ENCODE results near the gene MAL. TPM values are rescaled to one million over a fixed set of nuclear protein-coding genes. Genes with fewer than 3 reads are reported as not detected.

MAL gene
- total RNA-seq, 1 experiment from 2014 or later: 1.6 TPM

DNA sequence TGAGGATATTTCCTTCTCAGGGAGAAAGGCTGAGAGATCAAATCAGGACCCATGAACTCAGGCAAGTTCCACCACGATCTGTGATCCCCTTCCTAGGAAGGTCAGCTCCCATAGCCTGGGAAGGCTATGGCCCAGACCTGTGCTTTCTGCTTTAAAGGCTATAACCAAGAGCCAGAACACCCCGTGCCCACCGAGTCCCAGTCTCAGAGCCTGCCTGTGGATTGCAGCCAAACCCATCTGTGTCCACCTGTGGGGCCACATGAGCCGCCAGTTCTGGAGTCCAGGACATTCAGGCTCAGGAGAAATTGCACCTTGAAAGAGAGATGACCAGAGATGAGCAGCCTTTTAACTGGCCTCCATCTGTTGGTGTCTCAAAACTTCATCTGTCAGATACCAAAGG is 46.9 kb downstream of the MAL start:
- Histone ChIP-seq H3K79me2 (ENCODE audit: low read length) (no peaks in the 10 kb centered on the region), H2AFZ (ENCODE audit: low read length) (no peak overlapping the region), H3F3A (ENCODE audit: low read length, unreplicated experiment) (no peaks in the 10 kb centered on the region), H3K9me2 (replicated peaks; ENCODE audit: low read length) (no peaks in the 10 kb centered on the region), H3K27me3 (ENCODE audit: low read length) (no peaks in the 10 kb centered on the region), H3K27ac (ENCODE audit: low read length) (no peak overlapping the region), H3K9ac (ENCODE audit: low read length) (no peak overlapping the region), H3K4me2 (ENCODE audit: low read length) (no peak overlapping the region), H3K4me1 (ENCODE audit: insufficient read depth, low read length) (peaks cover 9% of the 10 kb centered on the region; the same call in 1 of the 2 replicates), H3K36me3 (ENCODE audit: low read depth, low read length) (no peaks in the 10 kb centered on the region), H4K20me1 (ENCODE audit: low read length) (no peaks in the 10 kb centered on the region), H3K9me3 (ENCODE audit: low read length) (no peaks in the 10 kb centered on the region), H3K4me3 (ENCODE audit: low read length) (no peak overlapping the region)
- BruUV-seq (replicated peaks): no TSS peak
- CTCF ChIA-PET: no interaction called here
- intact Hi-C loops (cut with micrococcal nuclease): no loop called here
- no peak for ATAC-seq
- TF ChIP-seq, protein P1, sequence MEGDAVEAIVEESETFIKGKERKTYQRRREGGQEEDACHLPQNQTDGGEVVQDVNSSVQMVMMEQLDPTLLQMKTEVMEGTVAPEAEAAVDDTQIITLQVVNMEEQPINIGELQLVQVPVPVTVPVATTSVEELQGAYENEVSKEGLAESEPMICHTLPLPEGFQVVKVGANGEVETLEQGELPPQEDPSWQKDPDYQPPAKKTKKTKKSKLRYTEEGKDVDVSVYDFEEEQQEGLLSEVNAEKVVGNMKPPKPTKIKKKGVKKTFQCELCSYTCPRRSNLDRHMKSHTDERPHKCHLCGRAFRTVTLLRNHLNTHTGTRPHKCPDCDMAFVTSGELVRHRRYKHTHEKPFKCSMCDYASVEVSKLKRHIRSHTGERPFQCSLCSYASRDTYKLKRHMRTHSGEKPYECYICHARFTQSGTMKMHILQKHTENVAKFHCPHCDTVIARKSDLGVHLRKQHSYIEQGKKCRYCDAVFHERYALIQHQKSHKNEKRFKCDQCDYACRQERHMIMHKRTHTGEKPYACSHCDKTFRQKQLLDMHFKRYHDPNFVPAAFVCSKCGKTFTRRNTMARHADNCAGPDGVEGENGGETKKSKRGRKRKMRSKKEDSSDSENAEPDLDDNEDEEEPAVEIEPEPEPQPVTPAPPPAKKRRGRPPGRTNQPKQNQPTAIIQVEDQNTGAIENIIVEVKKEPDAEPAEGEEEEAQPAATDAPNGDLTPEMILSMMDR (conservative IDR thresholded peaks at IDR 0.05; ENCODE audit: low read depth, low read length): no peak
- TF ChIP-seq EZH2 (IDR thresholded peaks at IDR 0.05; ENCODE audit: low read length, unreplicated experiment) (no peak), EZH2phosphoT487 (IDR thresholded peaks at IDR 0.05; ENCODE audit: borderline replicate concordance, low read length) (no peak)
- POLR2A ChIA-PET (ENCODE audit: unreplicated experiment): no interaction called here
- no peak for DNase-seq

DNA sequence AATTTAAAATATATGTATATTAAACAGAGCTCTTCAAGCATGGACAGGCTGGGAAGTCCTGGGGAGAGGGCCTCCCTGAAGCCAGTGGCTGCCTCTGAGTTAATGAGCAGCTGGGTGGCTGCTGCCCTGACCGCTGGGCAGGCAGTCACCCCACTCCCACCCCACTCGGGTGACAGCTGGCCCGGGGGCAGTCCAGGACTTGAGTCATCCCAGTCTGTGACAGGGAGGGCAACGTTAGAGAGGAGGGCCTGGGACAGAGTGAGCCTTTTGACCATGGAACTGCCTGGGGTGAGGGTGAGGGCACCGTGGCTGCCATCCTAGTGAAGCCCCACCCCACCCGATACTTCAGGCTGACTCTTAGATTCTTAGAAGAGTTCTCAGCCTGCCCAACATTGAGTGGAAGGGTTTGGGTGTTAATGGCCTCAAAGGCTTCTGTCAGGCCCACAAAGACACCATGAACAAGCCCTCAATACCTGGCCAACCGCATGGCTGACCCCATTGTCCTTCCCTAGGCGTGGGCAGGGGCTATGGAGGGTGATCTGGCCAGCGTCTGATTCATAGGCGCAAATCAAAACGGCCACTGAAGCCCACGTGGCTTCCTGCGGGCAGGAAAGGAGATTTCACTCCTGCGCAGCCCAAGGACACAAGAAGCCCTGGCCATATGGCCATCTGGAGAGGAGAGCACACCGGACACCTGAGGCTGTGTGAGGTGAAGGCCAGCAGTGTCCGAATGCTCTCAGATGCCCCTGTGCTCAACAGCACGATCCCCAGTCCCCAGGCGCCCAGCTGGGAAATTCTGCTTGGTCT is 48.6 kb downstream of the MAL start:
- no peak for ATAC-seq
- ChIA-PET POLR2A (ENCODE audit: unreplicated experiment) (no interaction called here), CTCF (no interaction called here)

More for the DNA sequence above, 48.6 kb downstream of the MAL start:
- no peak for DNase-seq
- no peaks in the 10 kb centered on the region for H3K36me3 ChIP-seq (ENCODE audit: low read depth, low read length)
- no peaks in the 10 kb centered on the region for H3K79me2 ChIP-seq (ENCODE audit: low read length)
- no TSS peak for BruUV-seq (replicated peaks)
- no peak overlapping the region for H3K4me2 ChIP-seq (ENCODE audit: low read length)
- no peaks in the 10 kb centered on the region for H3K27me3 ChIP-seq (ENCODE audit: low read length)
- no peak overlapping the region for H2AFZ ChIP-seq (ENCODE audit: low read length)
- no peaks in the 10 kb centered on the region for H4K20me1 ChIP-seq (ENCODE audit: low read length)
- H3K4me1 ChIP-seq (ENCODE audit: insufficient read depth, low read length): peaks cover 10% of the 10 kb centered on the region; the same call in 1 of the 2 replicates
- no peaks in the 10 kb centered on the region for H3F3A ChIP-seq (ENCODE audit: low read length, unreplicated experiment)
- H3K4me3 ChIP-seq (ENCODE audit: low read length): no peak overlapping the region
- H3K9me3 ChIP-seq (ENCODE audit: low read length): no peaks in the 10 kb centered on the region
- H3K9ac ChIP-seq (ENCODE audit: low read length): no peak overlapping the region
- H3K27ac ChIP-seq (ENCODE audit: low read length): no peak overlapping the region
- intact Hi-C loops (cut with micrococcal nuclease): no loop called here
- H3K9me2 ChIP-seq (replicated peaks; ENCODE audit: low read length): no peaks in the 10 kb centered on the region
- TF ChIP-seq, protein P1 (conservative IDR thresholded peaks at IDR 0.05; ENCODE audit: low read depth, low read length): no peak
- no peak for TF ChIP-seq EZH2phosphoT487 (IDR thresholded peaks at IDR 0.05; ENCODE audit: borderline replicate concordance, low read length)
- TF ChIP-seq EZH2 (IDR thresholded peaks at IDR 0.05; ENCODE audit: low read length, unreplicated experiment): no peak
